ENCODE data around the gene TNFRSF18.

The TNFRSF18 gene

DNA sequence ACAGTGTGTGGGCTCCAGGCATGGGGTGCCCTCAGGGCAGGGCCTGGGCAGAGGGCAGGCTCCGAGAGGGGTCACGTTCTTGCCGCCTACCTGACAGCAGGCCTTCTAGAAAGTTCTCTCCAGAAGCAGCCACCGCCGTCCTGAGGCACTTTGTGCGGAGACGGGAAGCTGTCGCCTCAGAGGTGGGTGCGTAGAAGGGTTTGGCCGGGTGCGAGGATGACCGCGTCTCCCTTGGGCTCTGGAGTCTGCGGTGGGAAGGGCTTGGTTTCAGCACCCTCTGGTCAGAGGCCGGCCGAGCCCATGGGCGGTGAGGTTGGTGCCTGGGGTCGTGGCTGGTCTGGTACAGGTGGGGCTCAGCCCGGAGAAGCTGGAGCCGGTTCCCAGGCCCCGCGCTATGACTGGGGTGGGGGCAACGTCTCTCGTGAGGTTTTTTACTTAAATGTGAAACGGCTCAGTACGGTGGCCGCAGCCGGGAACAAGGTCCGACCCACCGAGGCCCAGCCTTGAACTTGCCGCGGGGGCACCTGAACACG lies 42.8 kb downstream of the TNFRSF18 start:
- TF ChIP-seq CTCF (IDR thresholded peaks at IDR 0.05; ENCODE audit: extremely low read depth, insufficient read depth, missing control alignments), result no peak
- in situ Hi-C loops (cut with MboI; ENCODE audit: low pct_unique_long_range_greater_than_20kb, low sequenced_read_pairs, unreplicated experiment), result no loop called here
- DNase-seq (ENCODE audit: low spot score), result no peak

DNA sequence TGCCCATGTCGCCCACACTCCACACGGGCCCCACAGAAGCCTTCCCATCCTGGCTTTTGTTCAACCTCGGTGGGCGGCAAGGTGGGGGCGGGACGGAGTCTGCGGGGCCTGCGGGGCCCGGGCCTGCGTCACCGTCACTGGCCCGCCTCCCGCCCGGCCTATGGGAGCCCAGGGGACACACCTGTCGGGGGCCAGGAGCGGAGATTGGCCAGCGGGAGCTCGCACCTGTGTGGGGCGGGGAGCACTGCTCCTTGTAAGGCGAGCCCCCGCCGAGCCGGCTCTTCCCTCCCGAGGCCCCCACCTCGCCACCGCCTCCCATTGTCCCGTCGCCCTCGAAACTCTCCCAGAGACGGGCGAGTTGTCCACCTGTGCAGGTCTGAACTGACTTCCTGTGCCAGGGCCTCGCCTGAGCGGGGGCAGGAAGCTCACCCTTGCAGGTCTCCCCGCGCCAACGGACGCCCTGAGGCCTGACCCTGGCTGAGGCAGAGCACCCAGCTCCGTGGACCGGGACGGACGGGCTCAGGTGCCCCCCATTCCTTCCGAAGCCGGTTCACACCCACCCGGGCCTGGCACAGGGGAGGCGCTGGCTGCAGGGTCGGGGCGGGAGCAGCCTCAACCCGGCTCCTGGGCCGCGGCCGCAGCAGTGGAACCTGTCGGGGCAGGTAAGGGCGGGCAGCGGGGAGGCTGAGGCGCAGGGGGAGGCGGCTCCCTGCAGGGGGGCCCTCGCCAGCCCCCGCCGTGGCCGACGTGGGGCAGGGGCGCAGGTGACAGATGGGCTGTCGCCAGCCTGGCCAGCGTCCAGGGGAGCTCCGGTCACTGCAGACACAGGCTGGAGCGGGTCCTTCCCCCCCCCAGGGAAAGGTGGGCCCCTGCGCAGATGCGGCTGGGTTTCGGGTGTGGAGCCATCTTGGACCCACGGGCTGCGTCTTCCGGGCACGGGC lies 43.5 kb downstream of the TNFRSF18 start:
- in situ Hi-C loops (cut with MboI; ENCODE audit: low pct_unique_long_range_greater_than_20kb, low sequenced_read_pairs, unreplicated experiment), result no loop called here
- DNase-seq (ENCODE audit: low spot score), result no peak
- TF ChIP-seq CTCF (IDR thresholded peaks at IDR 0.05; ENCODE audit: extremely low read depth, insufficient read depth, missing control alignments), result no peak

DNA sequence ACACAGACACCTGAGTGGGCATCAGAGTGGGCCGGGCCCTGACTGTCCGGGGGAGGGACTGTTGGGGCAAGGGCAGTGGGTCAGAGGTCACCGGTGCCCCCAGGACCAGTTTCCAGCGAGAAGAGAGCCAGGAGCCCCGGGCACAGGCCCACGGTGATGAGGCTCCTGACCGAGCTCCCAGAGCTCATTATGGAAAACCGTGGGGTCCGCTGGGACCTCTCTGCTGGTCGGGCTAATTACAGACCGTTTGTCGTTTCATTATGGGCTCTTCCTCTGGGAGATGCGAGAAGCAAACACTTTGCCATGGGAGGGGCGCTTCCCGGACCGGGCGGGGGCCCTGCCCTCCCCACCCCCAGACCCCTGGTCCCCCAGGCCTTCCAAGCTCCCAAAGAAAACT lies 44.7 kb downstream of the TNFRSF18 start:
- DNase-seq (ENCODE audit: low spot score), result no peak
- TF ChIP-seq CTCF (IDR thresholded peaks at IDR 0.05; ENCODE audit: extremely low read depth, insufficient read depth, missing control alignments), result no peak
- in situ Hi-C loops (cut with MboI; ENCODE audit: low pct_unique_long_range_greater_than_20kb, low sequenced_read_pairs, unreplicated experiment), result no loop called here

DNA sequence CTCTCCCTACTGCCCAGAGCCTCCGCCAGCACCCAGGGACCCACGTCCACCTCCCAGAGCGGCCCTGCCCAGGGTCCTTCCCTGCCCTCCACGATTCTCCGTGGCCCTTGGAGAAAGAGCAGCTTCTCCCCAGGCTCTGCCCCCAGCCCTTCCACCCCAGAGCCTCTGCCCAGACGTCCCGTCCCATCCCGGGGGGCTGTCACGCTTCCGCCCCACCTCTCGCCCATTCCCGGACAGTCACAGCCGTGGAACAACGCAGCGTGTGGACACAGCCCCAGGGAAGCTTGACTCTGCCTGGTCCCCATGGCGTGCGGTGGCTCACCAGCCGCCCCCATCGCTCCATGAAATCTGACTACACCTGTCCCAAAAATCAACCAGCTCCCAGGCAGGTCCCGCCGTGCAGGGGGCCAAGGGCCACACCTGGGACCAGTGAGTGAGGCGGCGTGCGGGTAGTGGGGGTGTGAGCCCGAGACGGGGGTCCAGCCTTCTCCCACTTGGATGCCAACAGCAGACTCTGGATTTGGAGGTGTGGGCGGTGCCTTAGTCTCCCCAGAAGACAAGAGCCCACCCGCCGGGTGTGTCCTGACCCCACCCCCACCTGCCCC lies 45.2 kb downstream of the TNFRSF18 start:
- in situ Hi-C loops (cut with MboI; ENCODE audit: low pct_unique_long_range_greater_than_20kb, low sequenced_read_pairs, unreplicated experiment), result no loop called here
- DNase-seq (ENCODE audit: low spot score), result no peak
- TF ChIP-seq CTCF (IDR thresholded peaks at IDR 0.05; ENCODE audit: extremely low read depth, insufficient read depth, missing control alignments), result no peak

- TF ChIP-seq CTCF (IDR thresholded peaks at IDR 0.05; ENCODE audit: extremely low read depth, insufficient read depth, missing control alignments), result no peak
- no peak for DNase-seq (ENCODE audit: low spot score)
- in situ Hi-C loops (cut with MboI; ENCODE audit: low pct_unique_long_range_greater_than_20kb, low sequenced_read_pairs, unreplicated experiment), result no loop called here
Measured at GRCh38 chr1:1160281-1160930, 46.0 kb downstream of the TNFRSF18 start.

DNA sequence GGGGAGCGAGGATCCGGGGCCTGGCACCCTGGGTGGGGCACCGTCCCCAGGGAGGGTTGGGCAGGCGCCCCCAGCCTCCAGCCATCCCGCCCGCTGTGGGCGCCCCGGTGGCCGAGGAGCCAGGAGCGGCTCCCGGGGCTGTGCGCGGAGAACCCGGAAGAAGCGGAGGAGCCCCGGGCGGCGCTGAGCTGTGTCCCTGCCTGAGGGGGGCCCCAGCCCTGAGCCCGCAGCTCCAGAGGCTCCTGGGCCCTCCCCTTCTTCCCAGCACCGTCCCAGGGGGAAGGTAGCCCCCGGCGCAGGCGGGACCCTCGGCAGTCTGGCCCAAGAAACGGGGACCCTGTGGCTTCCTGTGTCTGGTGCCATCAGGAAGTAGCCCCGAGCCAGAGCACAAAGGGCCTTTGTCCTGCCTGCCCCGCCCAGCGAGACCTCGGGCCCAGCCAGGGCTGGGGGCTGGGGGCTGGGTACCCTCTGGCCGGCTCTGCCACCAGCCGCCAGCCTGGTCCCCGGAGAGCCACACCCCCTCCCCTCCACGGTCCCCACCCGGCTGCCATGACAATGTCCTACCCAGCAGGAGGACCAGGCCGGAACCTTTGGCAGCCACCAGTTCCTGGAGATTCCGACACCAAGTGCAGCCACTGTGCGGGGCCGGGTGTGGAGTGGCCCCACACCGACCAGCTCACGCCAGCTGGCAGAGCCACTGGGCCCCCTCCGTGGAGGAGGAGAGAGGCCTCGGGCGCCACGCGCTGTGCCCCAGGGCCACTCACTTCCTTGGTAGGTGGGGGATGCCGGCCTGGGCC lies 48.3 kb downstream of the TNFRSF18 start:
- TF ChIP-seq CTCF (IDR thresholded peaks at IDR 0.05; ENCODE audit: extremely low read depth, insufficient read depth, missing control alignments), result no peak
- in situ Hi-C loops (cut with MboI; ENCODE audit: low pct_unique_long_range_greater_than_20kb, low sequenced_read_pairs, unreplicated experiment), result no loop called here
- peak; percentile 88 for DNase-seq (ENCODE audit: low spot score)

All from GM13977 (cell line).